Cardiac fibroblast (primary cell): Measurements from ENCODE around the gene ST6GALNAC4.

Source experiments
- DNase-seq, 2 donors: peaks; one replicate each; pipeline versions ENCODE4 v3.0.0 to v3.0.0-alpha.2; 2010; ENCODE audit warnings: low read depth in 2 of 2
- H3K4me3 ChIP-seq, 2 donors: replicated peaks in 1 of 2; 1 replicate in 1 of 2; 2 replicates in 1 of 2; pipeline ENCODE4 v1.5.1; 2011; ENCODE audit warnings: low read depth in 2 of 2, low read length in 2 of 2, mild to moderate bottlenecking in 2 of 2, moderate library complexity in 1 of 2
- TF ChIP-seq, protein P1 (sequence below): IDR thresholded peaks from one replicate; pipeline ENCODE4 v1.5.1; 2011; ENCODE audit warnings: low read depth, mild to moderate bottlenecking, low read length, inconsistent platforms

The ST6GALNAC4 gene

DNA sequence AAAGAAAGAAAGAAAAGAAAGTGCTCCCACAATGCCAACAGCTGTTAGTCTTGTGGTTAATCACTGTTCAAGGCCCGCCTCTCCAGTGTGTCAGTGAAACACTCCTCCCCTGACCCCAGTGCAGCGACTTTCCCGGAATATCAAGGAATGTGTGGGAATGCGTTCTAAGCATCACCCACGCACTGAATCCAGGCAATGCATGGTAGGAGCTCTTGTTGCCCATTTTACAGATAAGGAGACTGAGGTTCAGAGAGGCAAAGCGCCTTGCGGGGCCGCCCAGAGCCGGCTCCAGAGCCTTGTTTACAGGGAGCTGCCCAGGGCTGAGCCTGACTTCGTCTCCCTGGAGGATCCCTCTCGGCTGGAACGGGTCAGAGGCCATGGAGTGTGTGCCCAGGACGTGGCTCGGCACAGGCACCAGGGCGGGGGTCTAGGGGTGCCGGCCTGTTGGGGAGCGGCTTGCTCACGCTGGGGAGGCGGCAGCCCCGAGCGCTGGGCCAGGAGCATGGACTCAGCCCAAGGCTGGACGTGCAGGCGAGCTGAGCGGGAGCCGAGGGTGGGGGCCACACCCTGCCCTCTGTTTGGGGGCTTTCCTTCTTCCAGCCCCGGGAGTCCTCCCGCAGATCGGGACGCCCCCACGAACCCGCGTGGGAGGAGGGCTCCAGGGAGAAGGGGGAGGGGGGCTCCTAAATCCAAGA lies 18.3 kb downstream of the ST6GALNAC4 start:
- peak; percentile 77 to 97 for DNase-seq
- TF ChIP-seq, protein P1, sequence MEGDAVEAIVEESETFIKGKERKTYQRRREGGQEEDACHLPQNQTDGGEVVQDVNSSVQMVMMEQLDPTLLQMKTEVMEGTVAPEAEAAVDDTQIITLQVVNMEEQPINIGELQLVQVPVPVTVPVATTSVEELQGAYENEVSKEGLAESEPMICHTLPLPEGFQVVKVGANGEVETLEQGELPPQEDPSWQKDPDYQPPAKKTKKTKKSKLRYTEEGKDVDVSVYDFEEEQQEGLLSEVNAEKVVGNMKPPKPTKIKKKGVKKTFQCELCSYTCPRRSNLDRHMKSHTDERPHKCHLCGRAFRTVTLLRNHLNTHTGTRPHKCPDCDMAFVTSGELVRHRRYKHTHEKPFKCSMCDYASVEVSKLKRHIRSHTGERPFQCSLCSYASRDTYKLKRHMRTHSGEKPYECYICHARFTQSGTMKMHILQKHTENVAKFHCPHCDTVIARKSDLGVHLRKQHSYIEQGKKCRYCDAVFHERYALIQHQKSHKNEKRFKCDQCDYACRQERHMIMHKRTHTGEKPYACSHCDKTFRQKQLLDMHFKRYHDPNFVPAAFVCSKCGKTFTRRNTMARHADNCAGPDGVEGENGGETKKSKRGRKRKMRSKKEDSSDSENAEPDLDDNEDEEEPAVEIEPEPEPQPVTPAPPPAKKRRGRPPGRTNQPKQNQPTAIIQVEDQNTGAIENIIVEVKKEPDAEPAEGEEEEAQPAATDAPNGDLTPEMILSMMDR: no peak
- peak overlapping the region; percentile 92 to 94 for H3K4me3 ChIP-seq

DNA sequence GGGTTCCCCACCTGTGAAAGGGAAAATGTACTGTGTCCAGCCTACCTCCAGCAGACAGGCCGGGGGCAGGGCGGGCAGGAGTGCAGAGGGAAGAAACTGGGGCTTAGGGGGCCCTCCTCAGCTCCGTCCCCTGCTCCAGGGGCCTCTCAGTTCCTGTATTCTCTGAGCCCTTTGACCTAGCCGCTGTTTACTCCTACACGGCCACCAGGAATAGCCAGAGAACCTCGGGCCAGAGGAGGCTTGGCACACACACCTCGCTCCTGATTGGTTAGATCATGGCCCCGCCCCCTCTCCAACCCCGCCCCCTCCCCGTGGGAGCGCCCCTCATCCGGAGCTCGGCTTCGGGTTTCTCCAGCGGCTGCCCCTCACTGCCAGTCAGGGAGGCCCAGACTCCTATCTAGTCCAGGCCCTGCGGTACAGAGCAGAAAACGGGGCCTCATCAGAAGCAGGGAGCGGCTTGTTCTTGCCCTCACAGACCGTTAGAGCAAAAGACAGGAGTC lies 19.6 kb downstream of the ST6GALNAC4 start:
- peak; percentile 70 to 95 for DNase-seq
- H3K4me3 ChIP-seq: peak overlapping the region; percentile 27 to 32
- TF ChIP-seq, protein P1: no peak

- H3K4me3 ChIP-seq: peak overlapping the region in 1 of 2 donors; percentile 32
- TF ChIP-seq, protein P1: no peak
- no peak for DNase-seq
Measured at GRCh38 chr9:127896395-127897192, 20.2 kb downstream of the ST6GALNAC4 start.

- DNase-seq: no peak
- TF ChIP-seq, protein P1: no peak
- no peak overlapping the region for H3K4me3 ChIP-seq
Measured at GRCh38 chr9:127895811-127896210, 21.0 kb downstream of the ST6GALNAC4 start.

DNA sequence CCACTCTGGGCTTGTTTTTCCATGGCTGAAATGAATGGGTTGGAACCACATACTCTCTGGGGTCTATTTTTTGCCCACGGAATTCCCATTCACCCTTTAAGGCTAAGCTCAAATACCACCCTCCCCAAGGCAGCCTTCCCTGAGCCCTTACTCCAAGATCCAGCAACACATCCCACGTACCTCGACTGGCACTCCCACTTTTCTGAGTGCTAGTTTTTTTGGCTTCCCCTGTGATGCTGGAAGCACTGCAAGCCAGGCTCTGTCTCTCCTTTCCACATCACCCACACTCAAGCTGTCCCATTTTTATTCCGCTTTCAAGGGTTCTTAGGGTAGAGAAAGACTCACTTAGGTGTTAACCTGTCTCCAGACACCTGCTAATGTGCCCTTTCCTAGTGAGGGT lies 23.4 kb downstream of the ST6GALNAC4 start:
- TF ChIP-seq, protein P1: no peak
- no peak for DNase-seq
- no peak overlapping the region for H3K4me3 ChIP-seq

- TF ChIP-seq, protein P1: no peak
- H3K4me3 ChIP-seq: no peak overlapping the region
- no peak for DNase-seq
Measured at GRCh38 chr9:127892831-127893230, 24.0 kb downstream of the ST6GALNAC4 start.
